Stimulated activated CD8-positive, alpha-beta memory T cell treated with anti-CD3 and anti-CD28 coated beads, Interleukin-4, amount 100 ng/mL, for 24 hours (primary cell): ENCODE measurements around the gene WDR33.

Experiments used
- DNase-seq: peaks from one replicate; pipeline ENCODE4 v3.0.0-alpha.2; 2020; ENCODE audit warnings: low read depth

Gene WDR33

GRCh38 chr2:127655209-127656073, 155.5 kb downstream of the WDR33 start:
- no peak for DNase-seq

GRCh38 chr2:127654838-127655175, 156.2 kb downstream of the WDR33 start:
- DNase-seq, result no peak

GRCh38 chr2:127654084-127654837, 156.7 kb downstream of the WDR33 start:
- no peak for DNase-seq

- no peak for DNase-seq
Measured at GRCh38 chr2:127653421-127654083, 157.4 kb downstream of the WDR33 start.

- DNase-seq, result no peak
Measured at GRCh38 chr2:127652786-127653357, 158.1 kb downstream of the WDR33 start.

- DNase-seq, result no peak
Measured at GRCh38 chr2:127651971-127652550, 158.9 kb downstream of the WDR33 start.

GRCh38 chr2:127651381-127651809, 159.6 kb downstream of the WDR33 start:
- DNase-seq, result no peak
